Fibroblast of lung (primary cell): Measurements from ENCODE around the gene YWHAQ.

ENCODE experiments used
- EZH2 ChIP-seq: IDR thresholded peaks from 2 replicates; pipeline ENCODE4 v1.5.1; 2012; ENCODE audit warnings: low read length, control low read depth, mild to moderate bottlenecking; ENCODE audit errors: missing control alignments
- TF ChIP-seq, protein P1 (sequence below), 2 donors: IDR thresholded peaks in 1 of 2; conservative IDR thresholded peaks in 1 of 2; 1 replicate in 1 of 2; 2 replicates in 1 of 2; pipeline ENCODE4 v1.5.1; 2011 to 2012; ENCODE audit warnings: low read length in 2 of 2, control low read depth in 1 of 2, inconsistent platforms in 1 of 2, low read depth in 1 of 2, mild to moderate bottlenecking in 1 of 2

DNA sequence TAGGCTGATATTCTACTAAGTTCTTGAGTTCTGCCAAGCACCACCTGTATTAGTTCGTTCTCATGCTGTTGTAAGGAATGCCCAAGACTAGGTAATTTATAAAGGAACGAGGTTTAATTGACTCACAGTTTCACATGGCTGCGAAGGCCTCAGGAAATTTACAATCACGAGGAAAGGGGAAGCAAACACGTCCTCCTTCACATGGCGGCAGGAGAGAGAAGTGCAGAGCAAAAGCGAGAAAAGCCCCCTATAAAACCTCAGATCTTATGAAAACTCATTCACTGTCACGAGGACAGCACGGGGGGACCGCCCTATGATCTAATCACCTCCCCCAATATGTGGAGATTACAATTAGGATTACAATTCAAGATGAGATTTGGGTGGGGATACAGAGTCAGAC is 47.7 kb upstream of the YWHAQ start:
- TF ChIP-seq EZH2, result no peak
- TF ChIP-seq, protein P1, sequence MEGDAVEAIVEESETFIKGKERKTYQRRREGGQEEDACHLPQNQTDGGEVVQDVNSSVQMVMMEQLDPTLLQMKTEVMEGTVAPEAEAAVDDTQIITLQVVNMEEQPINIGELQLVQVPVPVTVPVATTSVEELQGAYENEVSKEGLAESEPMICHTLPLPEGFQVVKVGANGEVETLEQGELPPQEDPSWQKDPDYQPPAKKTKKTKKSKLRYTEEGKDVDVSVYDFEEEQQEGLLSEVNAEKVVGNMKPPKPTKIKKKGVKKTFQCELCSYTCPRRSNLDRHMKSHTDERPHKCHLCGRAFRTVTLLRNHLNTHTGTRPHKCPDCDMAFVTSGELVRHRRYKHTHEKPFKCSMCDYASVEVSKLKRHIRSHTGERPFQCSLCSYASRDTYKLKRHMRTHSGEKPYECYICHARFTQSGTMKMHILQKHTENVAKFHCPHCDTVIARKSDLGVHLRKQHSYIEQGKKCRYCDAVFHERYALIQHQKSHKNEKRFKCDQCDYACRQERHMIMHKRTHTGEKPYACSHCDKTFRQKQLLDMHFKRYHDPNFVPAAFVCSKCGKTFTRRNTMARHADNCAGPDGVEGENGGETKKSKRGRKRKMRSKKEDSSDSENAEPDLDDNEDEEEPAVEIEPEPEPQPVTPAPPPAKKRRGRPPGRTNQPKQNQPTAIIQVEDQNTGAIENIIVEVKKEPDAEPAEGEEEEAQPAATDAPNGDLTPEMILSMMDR (conservative IDR thresholded peaks at IDR 0.05 in 1 of 2, IDR thresholded peaks at IDR 0.05 in 1 of 2; ENCODE audit: low read depth in 1 of 2, low read length in 2 of 2), result no peak
